Endothelial cell of coronary artery (primary cell): ENCODE data around the gene AKAP8. TPM values are rescaled to one million over a fixed set of nuclear protein-coding genes. Genes with fewer than 3 reads are reported as not detected.

Source experiments
- total RNA-seq: library from RNA; depleted of rRNA; stranded (reverse); fragments of >200 nt; gene quantifications from 2 replicates; pipeline ENCODE4 v1.2.3, GENCODE V29; 2014

Gene AKAP8
- 16.8 and 20.0 TPM in 2 replicates for total RNA-seq

DNA sequence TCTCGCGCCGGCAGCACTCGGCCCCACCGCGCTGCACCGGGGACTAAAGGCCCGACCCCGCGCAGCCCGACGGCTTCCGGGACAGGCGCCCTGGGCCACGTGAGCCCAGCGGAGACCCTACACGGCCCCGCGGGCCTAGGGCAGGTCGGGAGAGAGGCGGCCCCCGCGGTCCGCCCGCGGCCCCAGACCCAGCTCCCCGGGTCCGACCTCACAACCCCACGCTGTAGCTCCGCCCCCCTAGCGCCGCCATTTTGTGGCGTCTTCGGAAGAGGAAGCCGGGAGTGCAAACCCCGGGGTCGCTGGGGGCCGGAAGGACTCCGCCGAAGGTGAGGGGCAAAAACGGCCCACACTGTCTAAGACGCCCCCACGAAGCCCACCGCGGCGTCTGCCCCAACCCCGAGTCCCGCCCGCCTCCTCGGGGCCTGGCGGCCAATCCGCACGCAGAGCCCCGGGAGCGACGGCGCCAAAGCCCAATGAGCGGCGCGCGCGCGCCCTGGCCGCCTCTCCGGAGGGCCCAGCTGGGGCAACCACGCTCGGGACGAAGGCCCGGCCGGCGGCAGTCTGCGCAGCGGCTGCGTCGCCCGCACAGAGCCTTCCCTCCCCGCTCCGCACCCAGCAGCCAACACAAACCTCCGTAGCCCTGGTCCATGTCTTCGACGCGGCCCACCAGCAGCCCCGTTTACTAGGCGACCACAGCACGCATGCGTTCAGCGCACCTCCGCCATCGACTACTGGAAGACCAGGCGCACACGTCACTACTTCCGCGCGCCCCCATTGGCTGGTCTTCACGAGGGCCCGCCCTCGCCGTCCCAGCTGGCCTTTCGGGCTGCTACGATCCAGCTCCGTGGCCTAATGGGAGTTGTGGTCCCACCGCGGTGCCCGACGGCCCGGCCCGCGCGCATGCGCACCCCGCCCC, at the start of gene AKAP8:
Gene AKAP8, minus strand, starts transcription at position 705 of the 916 bp plus-strand sequence. Its CDS starts 56 bp downstream, at position 649.

DNA sequence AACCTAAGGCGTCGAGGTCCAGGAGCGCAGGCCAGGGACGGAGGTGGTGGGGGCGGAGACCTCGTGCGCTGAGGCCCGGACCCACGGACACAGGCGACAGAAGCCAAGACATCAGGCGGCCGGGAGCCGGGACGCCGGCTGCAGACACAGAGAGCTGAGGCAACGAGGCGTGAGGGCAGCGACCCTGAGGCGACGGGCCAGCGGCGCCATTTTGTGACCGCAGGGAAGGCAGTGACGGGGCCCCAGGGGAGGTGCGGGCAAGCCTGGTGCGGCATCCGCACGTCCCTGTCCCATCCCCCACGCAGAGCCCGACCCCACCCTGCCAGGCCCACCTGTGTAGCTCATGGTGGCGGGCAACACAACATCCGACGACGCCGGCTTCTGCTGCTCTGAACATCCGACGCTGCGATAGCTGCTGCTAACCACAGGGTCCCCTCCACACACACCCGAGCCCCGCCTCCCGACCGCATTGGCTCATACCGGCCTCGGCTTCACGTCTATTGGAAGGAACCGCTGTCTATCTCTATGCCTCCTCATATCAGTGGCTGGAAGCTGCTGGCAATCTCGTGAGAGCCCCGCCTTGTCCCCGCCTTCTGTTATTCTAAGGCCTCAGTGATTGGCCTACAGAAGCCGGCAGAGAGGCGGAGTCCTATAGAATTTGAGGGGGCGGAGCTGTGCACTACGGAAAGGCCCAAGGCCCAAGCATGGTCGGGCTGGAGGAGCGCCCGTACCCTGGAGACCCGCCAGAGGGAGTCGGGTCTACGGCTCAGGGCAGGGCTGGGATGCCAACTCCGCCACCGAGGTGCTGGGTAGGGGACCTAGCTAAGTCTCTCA, 39.2 kb upstream of the AKAP8 start, which contains the start of gene AKAP8L:
Gene AKAP8L, minus strand, starts transcription at position 410 of the 834 bp plus-strand sequence. Its CDS starts 65 bp downstream, at position 345.

DNA sequence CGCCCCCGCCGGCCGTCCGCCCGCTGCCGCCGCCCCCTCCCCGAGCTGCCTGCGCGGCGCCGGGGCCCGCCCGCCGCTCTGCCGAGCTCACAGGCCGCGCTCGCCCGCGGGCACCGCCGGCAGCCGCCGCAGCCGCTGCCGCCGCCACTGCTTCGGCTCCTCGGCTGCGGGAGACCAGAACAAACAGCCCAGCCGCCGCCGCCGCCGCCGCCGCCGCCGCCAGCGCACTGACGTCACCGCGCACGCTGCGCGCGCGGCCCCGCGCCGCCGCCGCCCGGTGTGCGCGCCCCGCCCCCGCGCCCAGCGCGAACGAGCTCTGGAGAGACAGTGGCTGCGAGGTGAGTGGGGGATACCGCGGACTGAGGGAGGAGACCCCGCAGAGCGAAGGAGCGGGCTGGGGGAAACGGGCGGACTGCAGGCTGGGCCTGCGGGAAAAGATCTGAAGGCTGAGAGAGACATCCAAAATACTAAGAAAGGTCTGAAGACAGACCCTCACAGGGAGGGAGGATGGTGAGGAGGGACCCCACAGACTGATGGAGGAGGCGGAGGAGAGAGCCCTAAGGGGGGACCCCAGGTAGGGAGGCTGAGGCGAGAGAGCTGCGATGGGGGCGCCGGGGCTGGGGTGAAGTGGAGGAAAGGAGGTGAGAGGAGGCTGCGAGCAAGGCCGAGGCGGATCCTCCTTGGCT, 47.1 kb downstream of the AKAP8 start, which contains the start of gene BRD4:
Gene BRD4, minus strand, starts transcription at position 229 of the 686 bp plus-strand sequence. CDS start 59,440 bp downstream, outside the sequence.

Other genes with a start within 250 kb of the AKAP8 start
- gene NOTCH3, start 178.8 kb downstream of the AKAP8 start, total RNA-seq, result 0.99 and 63.3 TPM in 2 replicates
- 0.09 TPM in 1 of 2 replicates, not detected in the other for gene EPHX3, start 147.3 kb downstream of the AKAP8 start, total RNA-seq
- 11.0 and 15.3 TPM in 2 replicates for gene BRD4, start 47.2 kb downstream of the AKAP8 start, total RNA-seq
- gene AKAP8L, start 39.2 kb upstream of the AKAP8 start, total RNA-seq, result 48.9 and 67.4 TPM in 2 replicates
- gene WIZ, start 70.2 kb upstream of the AKAP8 start, total RNA-seq, result 6.4 and 9.0 TPM in 2 replicates
- gene RASAL3, start 84.8 kb upstream of the AKAP8 start, total RNA-seq, result 2.8 and 4.7 TPM in 2 replicates
- gene PGLYRP2, start 99.7 kb upstream of the AKAP8 start, total RNA-seq, result under 0.01 TPM in 1 of 2 replicates, not detected in the other
- gene CYP4F22, start 128.7 kb upstream of the AKAP8 start, total RNA-seq, result not detected in 2 replicates
- not detected in 2 replicates for gene CYP4F8, start 235.4 kb upstream of the AKAP8 start, total RNA-seq